Stimulated activated CD4-positive, alpha-beta T cell treated with anti-CD3 and anti-CD28 coated beads, Interleukin-2, amount 100 ng/mL, for 48 hours (primary cell): ENCODE measurements around the gene C14orf93.

Experiments
- DNase-seq, 2 donors: peaks; one replicate each; pipeline ENCODE4 v3.0.0-alpha.2; 2020

The C14orf93 gene

GRCh38 chr14:22986508-22987054 lies 23.4 kb downstream of the C14orf93 start:
- DNase-seq = peak; percentile 92 to 94

GRCh38 chr14:22985894-22986507 lies 23.9 kb downstream of the C14orf93 start:
- no peak for DNase-seq

DNA sequence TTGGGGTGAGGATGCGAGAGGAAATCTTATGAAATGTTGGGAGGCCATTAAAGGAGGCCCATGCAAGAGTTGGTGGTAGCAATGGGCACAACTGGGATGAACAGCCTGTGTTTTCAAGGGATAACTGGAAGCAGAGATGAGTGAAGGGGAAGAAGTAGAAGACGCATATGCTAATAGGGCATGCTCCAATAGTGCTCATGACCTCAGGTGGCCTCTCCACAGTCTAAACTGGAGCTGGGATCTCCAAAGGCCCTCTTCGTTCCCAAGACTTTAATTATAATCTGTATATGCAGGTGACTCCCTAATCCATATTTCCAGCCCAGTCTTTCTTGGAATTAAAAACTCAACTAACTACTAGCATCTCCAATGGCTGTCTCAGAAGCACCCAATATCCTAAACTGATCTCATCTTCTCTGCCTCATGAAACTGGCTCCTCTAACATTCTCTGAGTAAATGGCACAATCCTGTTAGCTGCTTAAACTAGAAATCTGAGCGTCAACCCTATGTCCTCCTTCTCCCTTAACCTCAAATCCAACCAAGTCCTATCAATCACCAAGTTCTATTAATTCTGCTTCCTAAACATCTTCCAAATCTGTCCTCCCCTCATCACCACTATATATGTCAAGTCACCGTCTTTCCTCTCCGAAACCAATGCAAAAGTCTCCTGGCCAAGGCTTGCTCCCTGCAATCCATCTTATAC lies 24.8 kb downstream of the C14orf93 start:
- DNase-seq = no peak

DNA sequence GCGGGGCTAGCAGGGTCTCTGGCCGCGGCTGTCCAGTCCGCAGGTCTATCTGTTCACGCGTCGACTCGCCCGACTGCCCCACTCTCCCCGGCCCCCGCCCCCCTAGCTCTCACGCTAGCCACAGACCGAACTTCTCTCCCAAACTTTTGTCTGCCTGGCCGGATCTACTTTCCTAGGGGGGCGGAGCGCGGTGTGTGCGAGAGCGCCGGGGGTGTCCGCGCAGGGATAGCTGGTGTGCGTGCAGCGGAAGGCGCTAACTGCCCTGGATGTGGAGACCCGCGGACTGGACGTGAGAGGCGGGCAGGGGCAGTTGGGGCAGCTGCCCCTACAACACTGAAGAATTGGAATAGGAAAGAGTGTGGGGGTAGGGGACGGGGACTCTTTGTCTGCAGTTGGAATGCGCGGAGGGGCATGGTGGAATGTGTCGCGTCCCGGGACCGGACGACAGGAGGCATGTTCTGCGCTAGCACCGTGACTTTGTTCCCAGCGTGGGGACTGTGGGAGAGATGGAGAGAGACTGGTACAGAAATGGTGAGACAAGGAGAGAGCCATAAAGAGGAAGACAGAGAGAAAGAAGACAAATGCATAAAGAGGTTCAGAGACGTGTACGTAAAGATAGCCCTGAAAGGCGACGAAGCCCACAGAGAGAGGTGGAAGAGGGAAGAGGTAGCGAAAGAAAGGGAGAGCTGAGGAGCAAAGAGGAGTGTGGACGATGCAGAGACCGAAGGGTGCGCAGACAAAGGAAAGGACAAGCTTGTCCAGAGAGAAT lies 27.3 kb downstream of the C14orf93 start, which contains the start of gene AJUBA:
AJUBA (minus strand) TSS at position 75 of the 769 bp plus-strand sequence. CDS start 285 bp downstream, outside the sequence.
- peak; percentile 69 to 73 for DNase-seq

DNA sequence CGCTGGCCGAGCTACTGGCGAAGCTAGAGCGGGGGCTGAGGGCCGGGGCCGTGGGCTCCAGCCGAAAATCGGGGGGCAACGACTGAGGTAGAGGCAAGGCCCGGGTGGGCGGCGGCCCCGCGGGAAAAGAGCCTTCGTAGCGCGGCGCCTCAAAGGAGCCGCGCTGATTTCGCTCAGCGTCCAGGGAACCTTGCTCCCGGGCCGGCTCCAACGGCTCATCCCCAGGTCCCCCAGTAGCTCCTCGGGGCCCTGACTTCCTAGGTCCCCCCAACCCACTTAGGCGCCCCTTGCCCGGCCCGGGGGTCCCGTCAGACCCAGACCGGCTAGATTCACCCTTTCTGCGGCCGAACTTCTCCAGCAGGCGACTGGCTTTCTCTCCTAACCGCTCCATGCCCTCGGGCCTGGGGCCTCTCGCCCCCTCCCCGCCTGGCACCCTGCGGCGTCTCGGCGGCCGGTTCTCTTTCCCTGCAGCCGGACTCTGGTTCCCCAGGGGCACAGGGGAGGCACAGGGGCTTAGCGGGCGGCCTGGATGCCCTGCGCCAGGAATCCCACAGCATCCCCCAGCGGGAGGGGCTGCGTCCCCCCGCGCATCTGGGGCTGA lies 28.0 kb downstream of the C14orf93 start:
- DNase-seq = no peak

- DNase-seq = no peak
Measured at GRCh38 chr14:22981090-22981875, 28.7 kb downstream of the C14orf93 start.

GRCh38 chr14:22980672-22981089 lies 29.3 kb downstream of the C14orf93 start:
- DNase-seq = peak in 1 of 2 donors; percentile 7

GRCh38 chr14:22979748-22980392 lies 30.1 kb downstream of the C14orf93 start:
- DNase-seq = no peak

DNA sequence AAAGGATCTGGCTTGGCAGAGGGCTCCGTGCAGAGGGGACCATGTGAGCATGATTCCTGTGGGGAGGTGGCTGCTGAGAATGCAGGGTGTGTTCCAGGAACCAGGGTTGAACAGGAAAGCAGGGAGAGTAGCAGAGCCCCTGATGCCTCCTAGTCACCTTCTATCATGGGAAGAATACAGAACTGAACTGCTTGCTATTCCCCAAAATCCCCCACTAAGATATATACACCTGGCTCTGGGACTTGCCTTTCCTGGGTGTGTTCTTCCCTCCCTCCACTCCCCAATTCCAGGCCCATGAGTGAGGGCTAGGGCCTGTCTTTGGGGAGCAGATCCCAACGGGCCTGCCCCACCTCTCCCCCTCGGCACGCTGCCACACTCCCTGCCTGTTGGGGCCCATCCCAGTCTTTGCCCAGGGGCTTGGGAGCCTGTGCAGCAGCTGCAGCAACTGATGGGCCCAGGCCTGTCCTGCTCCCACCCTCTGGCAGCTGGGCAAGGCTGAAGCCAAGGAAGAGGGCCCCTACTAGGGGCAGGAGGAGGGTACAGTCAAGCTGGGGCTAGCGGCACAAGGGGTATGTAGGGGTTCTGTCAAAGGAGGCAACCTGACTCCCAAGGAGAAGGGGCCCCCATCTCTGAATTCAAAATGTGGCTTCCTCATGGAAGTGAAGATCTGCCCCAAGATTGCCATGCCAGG lies 30.8 kb downstream of the C14orf93 start:
- DNase-seq = no peak

GRCh38 chr14:22978487-22978837 lies 31.5 kb downstream of the C14orf93 start:
- DNase-seq = no peak

GRCh38 chr14:22977684-22978486 lies 32.1 kb downstream of the C14orf93 start:
- no peak for DNase-seq

- no peak for DNase-seq
Measured at GRCh38 chr14:22977434-22977683, 32.6 kb downstream of the C14orf93 start.

DNA sequence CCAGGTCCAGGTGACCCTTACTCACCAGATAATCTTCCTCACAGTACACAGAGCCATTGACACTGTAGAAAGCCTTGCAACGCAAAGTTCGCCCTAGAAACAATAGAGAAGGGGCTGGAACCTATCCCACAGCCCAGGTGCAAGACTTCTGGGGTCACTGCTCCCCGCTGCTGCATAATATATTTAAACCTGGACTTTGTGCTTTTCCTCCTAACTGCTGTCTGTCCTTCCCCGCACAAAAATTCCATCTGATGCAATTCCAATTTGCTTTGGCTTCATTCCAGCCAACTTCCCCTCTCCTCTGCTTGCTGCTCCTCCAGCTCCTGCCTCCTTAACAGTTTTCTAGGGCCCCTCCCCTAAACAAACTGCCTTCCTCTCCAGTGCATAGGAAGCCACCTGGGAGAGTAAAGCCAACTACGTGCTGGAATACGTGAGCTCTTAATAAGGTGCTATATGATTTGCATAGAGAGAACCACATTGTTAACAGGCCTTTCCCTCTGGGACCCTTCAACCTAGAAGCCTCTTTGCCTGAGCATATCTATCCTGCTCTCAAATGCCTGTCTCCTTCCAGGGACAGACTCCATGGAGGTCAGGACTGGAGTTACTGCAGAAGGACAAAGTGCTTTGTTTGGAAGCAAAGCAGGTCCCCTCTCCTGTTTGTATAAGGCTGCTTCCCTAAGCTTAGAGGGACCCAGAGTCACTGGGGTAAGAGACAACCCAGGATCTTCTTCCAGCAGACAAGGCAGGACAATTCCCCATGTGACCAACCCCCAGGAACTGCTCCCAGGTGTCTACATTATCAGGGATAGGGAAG lies 33.1 kb downstream of the C14orf93 start:
- DNase-seq = no peak

DNA sequence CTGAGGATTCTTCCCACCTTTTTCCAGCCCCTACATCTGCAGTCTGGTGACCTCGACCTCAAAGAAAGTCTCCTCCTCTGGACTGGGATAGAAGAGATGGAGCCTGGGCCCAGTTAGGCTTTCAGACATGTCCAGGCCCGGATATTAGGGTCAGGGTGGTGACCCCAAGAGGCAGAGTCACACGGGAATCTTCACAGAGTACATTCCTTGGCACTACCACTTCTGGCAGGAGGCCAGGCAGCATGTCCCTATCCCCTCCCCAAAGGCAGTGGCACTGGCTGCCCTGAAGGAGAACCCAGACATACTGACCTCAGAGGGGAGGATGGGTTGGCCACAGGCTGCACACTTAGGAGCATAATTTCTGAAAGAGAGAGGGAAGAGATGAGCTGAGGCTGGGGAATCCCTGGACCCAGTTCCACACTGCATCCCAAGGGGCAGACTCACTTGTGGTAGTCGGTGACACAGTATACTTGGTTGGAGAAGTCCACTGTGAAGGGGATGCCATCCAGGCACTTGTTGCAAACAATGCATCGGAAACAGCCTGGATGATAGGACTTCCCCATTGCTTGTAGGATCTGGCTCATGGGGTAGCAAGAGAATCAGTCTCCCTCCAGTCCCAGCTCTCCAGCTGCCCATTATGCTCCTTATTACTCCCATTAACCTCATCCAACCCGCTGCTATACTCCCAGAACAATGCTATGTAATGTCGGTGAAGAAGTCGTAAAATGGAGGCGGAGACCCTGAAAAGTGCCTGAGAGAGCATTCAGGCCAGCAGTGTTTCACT lies 35.2 kb downstream of the C14orf93 start:
- no peak for DNase-seq

DNA sequence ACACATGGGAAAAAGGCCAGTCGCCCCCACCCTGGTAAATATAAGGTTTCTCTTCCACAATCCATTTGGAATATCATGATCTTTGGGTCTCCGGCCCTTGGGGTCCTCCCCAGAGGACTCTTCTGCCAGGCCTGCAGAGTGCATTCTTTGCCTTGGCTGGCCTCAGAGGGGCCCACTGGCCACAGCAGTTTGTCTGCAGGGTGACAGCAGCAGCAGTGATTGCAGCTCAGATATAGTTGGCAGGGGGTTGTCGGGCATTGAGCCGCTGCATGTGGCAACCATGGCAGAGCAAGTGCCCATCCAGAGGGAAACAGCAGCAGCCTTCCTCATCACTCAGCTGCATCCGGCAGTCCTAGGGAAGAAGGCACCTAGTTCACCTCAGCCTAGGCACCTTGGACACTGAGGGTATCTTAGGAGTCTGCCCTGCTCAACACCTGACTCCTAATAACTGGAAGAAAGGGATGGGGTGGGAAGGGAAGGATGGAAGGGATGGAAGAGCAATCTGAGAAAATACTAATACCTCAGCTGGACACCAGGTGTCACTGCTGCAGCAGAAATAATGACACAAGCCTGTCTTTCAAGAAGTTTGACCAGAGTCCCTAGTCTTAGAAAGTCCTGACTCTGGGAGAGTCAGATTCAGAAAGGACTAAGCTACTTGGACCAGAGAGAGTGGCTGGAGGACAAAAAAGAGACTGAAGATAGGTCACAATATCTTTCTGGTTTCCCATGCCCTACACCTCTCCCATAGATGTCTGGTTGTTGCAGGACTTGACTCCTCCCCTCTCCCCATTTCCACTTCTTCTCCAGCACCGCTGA lies 36.5 kb downstream of the C14orf93 start:
- peak in 1 of 2 donors; percentile 43 for DNase-seq

- no peak for DNase-seq
Measured at GRCh38 chr14:22972313-22972930, 37.5 kb downstream of the C14orf93 start.

DNA sequence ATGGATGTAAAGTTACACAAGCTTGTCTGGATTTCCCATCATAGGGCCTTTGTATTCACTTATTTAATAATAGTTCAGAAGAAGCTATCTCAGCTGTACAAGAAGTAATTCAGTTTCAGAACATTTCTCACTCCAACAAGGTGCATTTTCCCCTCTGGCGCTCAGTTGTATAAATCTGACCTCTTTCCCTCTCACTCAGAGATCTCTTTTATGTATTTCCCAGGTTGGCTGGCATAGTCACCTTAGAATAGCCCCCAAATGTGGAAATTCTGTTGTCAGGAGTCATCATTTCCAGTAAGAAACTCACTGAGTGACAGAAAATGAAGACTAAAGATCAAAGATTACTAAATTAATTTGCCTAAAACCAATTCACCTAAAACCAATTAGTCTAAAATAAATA lies 38.8 kb downstream of the C14orf93 start:
- no peak for DNase-seq
